GM18508 (cell line): ENCODE data around the gene STX8.
"Not testable (repeated sequence)": the region's sequence is repeated elsewhere in the genome, so short reads cannot be mapped to it uniquely, and the experiment has no call there.

Experiments used
- ATAC-seq: cut with Tn5 transposase; IDR thresholded peaks from one replicate; pipeline ENCODE4 v1.9.1; 2021; ENCODE audit warnings: moderate number of reproducible peaks; ENCODE audit not compliant: insufficient read depth, unreplicated experiment

Gene STX8

GRCh38 chr17:9451934-9452333 lies 123.7 kb downstream of the STX8 start:
- no peak for ATAC-seq

- ATAC-seq: not testable (repeated sequence)
These were observed 128.3 kb downstream of the STX8 start for GRCh38 chr17:9447298-9447697.

- no peak for ATAC-seq
These were observed 129.1 kb downstream of the STX8 start for GRCh38 chr17:9446528-9446927.

- ATAC-seq: no peak
These were observed 130.2 kb downstream of the STX8 start for GRCh38 chr17:9445424-9445823.

- no peak for ATAC-seq
These were observed 130.9 kb downstream of the STX8 start for GRCh38 chr17:9444687-9445086.

- no peak for ATAC-seq
These were observed 131.8 kb downstream of the STX8 start for GRCh38 chr17:9443811-9444210.

GRCh38 chr17:9439851-9440250 lies 135.8 kb downstream of the STX8 start:
- no peak for ATAC-seq

- ATAC-seq: no peak
These were observed 139.0 kb downstream of the STX8 start for GRCh38 chr17:9436630-9437029.

GRCh38 chr17:9435165-9435564 lies 140.5 kb downstream of the STX8 start:
- no peak for ATAC-seq

- ATAC-seq: no peak
These were observed 141.0 kb downstream of the STX8 start for GRCh38 chr17:9434642-9435057.

GRCh38 chr17:9432934-9433421 lies 142.6 kb downstream of the STX8 start:
- no peak for ATAC-seq

GRCh38 chr17:9432134-9432885 lies 143.3 kb downstream of the STX8 start:
- no peak for ATAC-seq

GRCh38 chr17:9431620-9432019 lies 144.0 kb downstream of the STX8 start:
- no peak for ATAC-seq

GRCh38 chr17:9427465-9428315 lies 147.9 kb downstream of the STX8 start:
- ATAC-seq: no peak

GRCh38 chr17:9424071-9424640 lies 151.5 kb downstream of the STX8 start:
- ATAC-seq: no peak

GRCh38 chr17:9421525-9421924 lies 154.1 kb downstream of the STX8 start:
- ATAC-seq: no peak

GRCh38 chr17:9419932-9420453 lies 155.6 kb downstream of the STX8 start:
- no peak for ATAC-seq

GRCh38 chr17:9414471-9414870 lies 161.1 kb downstream of the STX8 start:
- ATAC-seq: peak; percentile 83

GRCh38 chr17:9410737-9411136 lies 164.9 kb downstream of the STX8 start:
- no peak for ATAC-seq

- ATAC-seq: no peak
These were observed 165.3 kb downstream of the STX8 start for GRCh38 chr17:9410301-9410700.

GRCh38 chr17:9409878-9410277 lies 165.7 kb downstream of the STX8 start:
- ATAC-seq: no peak
